HG02763 (cell line): Measurements from ENCODE around the gene IQGAP2.
A peak's percentile ranks its signal among the peaks of the same experiment; 100 is the strongest.

Source experiments
- ATAC-seq: cut with Tn5 transposase; IDR thresholded peaks from one replicate; pipeline ENCODE4 v1.9.1; 2021; ENCODE audit warnings: mild to moderate bottlenecking, moderate library complexity; ENCODE audit not compliant: unreplicated experiment

Gene IQGAP2

GRCh38 chr5:76384705-76385104 lies 18.4 kb upstream of the IQGAP2 start:
- no peak for ATAC-seq

GRCh38 chr5:76385540-76385939 lies 17.5 kb upstream of the IQGAP2 start:
- no peak for ATAC-seq

GRCh38 chr5:76386360-76386759 lies 16.7 kb upstream of the IQGAP2 start:
- no peak for ATAC-seq

- no peak for ATAC-seq
Measured at GRCh38 chr5:76388236-76388635, 14.8 kb upstream of the IQGAP2 start.

DNA sequence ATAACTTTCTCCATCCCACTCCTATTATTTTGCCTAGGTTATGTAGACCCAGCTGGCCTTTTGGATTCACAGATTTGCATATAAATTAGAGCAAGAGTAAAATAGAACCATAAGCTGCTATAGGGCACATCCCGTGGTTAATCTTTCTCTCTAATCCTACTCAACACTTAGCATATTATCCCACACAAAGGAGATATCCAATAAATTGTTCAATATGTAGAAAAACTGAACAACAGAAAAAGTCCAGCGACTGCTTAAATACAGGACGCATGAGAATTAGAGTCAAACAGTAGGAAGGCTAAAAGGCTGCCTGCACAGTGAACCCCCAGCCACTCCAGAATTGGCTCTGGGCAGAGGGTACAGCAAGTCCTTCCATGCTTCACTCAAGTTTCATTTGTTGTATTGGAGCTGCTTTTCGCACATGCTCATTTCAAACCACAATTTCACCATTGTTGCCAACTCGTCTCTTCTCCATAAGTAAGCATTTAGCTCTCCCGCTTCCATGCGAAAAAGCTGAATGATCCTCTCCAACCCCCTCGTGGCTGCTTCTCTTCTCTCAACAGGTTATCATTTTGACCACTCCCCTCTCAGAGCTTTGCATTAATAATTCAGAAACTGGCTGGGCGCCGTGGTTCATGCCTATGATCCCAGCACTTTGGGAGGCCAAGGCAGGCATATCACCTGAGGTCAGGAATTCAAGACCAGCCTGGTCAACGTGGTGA lies 14.1 kb upstream of the IQGAP2 start:
- ATAC-seq: no peak

DNA sequence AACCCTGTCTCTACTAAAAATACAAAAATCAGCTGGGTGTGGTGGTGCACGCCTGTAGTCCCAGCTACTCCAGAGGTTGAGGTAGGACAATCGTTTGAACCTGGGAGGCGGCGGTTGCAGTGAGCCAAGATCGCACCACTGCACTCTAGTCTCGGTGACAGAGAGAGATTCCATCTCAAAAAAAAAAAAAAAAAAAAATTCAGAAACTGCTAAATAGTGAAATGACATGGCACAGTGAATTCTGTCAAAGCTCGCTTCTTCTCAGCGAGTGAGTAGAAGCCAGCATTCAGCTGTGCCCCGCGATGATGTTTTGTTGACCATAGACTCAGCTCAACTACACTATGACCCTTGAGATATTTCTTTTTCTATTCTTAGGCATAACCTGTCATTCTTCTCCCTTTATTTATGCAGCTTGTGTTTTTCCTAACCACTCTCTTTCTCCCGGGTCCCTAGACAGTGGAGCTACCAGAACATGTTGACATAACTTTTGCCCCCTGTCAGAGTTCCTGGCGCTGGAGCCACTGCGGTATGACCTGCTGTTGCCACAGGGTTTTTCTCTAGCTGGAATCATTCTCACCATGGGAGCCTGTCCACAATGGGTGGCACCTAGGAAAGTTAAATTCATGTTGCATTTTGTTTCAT lies 13.5 kb upstream of the IQGAP2 start:
- ATAC-seq: no peak

DNA sequence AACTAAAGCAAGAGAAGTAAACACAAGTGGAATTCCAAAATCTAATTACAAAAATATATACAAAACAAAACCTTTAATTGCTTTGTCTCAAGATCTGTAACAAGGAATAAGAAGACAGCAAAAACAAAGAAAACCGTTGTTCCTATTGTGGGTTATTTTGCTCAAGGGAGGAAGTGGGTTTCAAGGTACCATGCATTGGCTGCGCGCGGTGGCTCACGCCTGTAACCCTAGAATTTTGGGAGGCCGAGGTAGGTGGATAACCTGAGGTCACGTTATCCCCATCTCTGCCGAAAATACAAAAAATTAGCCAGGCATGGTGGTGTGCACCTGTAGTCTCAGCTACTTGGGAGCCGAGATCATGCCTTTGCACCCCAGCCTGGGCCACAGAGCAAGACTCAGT lies 12.1 kb upstream of the IQGAP2 start:
- ATAC-seq: no peak

- no peak for ATAC-seq
Measured at GRCh38 chr5:76393035-76393680, 9.9 kb upstream of the IQGAP2 start.

GRCh38 chr5:76397200-76397599 lies 5.9 kb upstream of the IQGAP2 start:
- no peak for ATAC-seq

DNA sequence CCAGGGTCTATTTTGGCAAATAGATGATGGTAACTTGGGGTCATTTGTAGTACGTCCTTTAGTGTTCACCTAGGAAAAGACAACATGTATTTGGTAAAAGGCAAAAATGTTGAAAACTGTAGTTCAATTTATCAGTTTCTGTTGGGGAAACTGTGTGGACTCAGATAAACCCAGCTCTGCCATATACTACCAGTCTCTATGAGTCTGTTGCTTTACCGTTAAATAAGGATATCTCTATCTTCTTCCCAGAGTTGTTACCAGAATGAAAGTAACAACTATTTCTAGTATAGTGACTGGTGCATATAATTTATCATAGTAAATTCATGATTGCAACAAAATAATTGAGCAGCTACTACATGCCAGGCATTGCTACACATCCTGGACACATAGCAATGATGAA lies 3.8 kb upstream of the IQGAP2 start:
- no peak for ATAC-seq

DNA sequence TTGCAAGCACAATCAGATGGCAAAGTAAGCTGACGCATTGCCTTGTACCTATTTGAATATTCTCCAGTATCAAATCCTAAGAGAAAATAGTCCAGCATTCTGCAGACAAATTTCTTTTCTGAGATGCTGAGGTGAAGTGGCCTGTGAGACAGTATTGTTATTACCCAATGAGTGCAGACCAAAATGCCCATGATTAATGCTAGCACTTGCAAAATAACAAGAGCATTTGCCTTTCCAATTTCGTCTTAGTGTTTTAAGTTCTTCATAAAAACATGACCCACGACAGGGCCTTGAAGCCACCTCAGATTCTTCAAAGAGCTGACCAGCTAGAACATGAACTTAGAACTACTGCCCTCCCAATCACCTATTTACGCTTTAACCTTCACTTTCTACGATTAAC lies 2.6 kb upstream of the IQGAP2 start:
- ATAC-seq: no peak

DNA sequence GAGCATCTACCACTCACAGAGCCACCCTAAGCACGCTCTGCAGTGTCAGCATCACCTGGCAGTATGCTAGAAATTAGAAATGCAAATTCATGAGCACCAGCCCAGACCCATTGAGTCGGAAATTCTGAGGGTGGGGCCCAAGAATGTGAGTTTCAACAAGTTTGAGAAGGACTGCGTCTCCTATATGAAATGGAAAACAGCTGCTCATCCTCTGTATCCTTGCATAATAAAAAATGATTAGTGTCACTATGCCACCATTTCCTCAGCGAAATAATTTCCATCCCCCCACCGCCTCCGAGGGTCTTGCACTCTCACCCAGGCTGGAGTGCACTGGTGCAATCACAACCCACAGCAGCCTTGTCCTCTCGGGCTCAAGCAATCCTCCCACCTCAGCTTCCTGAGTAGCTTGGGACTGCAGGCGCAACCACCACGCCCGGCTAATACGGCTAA lies 1.3 kb upstream of the IQGAP2 start:
- peak; percentile 35 for ATAC-seq

GRCh38 chr5:76402251-76402885 lies 717 bp upstream of the IQGAP2 start:
- ATAC-seq: peak; percentile 39

GRCh38 chr5:76403766-76404222 lies 709 bp downstream of the IQGAP2 start:
- peak; percentile 23 for ATAC-seq

DNA sequence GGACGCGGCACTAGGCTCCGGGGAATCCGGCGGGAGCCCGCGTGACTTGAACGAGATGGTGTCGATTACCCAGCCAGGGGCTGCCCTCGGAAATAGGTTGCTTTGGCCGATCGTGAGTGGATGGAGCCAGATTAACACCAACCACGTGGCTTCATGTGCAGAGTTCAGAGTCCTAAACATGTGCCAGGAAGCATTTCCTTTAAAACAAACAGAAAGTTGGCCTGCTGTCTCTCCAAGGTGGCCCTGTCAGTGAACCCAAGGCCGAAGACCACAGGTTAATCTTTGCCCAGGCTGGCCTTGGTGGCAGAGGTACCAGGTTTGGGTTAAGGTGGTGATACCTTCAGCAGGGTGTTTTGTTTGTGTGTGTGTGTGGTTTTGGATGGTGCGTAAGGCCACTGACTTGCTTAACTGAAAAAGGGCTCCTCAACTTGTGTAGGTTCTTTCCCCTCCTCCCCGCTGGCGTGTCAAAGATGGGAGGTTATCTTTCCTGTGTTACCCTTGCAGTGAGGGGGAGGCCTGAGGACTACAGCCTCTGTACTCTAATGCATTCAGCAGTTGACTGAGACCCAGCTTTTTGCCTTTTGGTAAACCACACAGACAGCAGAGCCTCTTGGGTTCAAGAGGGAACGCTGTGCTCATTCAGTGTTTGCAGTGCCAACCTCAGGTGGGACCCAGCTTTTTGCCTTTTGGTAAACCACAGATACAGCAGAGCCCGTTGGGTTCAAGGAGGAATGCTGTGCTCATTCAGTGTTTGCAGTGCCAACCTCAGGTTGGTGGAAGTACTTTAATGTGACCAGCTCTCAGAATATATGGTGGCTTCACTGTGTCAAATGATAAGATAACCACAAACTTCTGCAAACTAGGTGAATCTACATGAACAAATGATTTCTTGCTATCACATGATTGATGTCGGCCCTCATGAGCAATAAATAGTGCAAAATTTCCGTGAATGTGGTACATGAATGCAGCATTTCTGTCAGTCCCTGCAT lies 1.4 kb downstream of the IQGAP2 start:
- peak; percentile 9 for ATAC-seq

- no peak for ATAC-seq
Measured at GRCh38 chr5:76406014-76406413, 2.9 kb downstream of the IQGAP2 start.

DNA sequence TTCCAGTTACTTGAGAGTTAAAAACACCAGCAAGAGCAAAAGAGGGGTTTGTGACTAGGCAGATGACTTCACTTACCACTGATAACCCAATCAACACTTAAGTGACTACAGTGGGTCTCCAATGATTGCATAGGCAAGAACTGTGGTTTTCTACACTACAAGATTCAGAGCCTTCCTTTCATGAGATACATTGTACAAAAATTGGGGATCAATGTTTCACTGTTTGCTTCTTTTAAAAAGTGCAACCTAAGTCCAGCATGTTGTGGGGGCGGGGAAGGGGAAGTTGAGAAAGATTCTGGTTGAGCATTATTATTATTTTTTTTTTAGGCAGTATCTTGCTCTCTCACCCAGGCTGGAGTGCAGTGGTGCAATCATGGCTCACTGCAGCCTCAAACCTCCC lies 3.6 kb downstream of the IQGAP2 start:
- ATAC-seq: no peak

DNA sequence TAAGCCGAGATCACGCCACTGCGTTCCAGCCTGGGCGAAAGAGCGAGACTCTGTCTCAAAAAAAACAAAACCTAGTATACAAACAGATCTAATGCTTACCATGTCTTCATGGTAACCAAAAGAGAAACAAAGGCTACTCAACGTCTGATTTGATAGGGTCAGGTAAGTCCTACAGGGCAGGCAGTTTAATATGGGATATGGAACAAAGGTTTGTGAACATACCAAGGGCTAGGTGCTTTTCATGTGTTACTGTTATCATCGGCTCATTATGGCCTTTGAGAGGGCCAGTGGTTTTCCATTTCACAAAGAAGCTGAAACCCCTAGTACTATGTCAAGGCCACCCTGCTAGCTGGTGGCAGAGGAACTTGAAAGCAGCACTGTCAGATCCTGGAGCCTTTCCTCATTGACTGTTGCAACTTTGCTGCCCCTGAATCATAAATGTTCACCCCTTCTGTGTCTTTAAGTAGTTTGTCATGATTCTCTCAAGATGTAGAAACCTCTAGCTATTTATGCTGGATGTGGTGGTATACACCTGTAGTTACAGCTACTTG lies 5.1 kb downstream of the IQGAP2 start:
- no peak for ATAC-seq

GRCh38 chr5:76412511-76412910 lies 9.4 kb downstream of the IQGAP2 start:
- ATAC-seq: no peak

- no peak for ATAC-seq
Measured at GRCh38 chr5:76413746-76414145, 10.7 kb downstream of the IQGAP2 start.
